SIG-M5 (cell line): ENCODE measurements around the gene PDZD2.
"Not testable (repeated sequence)": the region's sequence is repeated elsewhere in the genome, so short reads cannot be mapped to it uniquely, and the experiment has no call there.

Source experiments
- DNase-seq: peaks from one replicate; lab custom pipeline; 2025; lab: John Stamatoyannopoulos, UW

The PDZD2 gene

GRCh38 chr5:32014096-32014745 is 375.3 kb downstream of the PDZD2 start:
- DNase-seq: no peak

GRCh38 chr5:32015262-32015661 is 376.3 kb downstream of the PDZD2 start:
- not testable (repeated sequence) for DNase-seq

GRCh38 chr5:32017692-32018367 is 378.9 kb downstream of the PDZD2 start:
- DNase-seq: no peak

- no peak for DNase-seq
Measured at GRCh38 chr5:32018476-32019436, 379.8 kb downstream of the PDZD2 start.

- DNase-seq: no peak
Measured at GRCh38 chr5:32020271-32020670, 381.3 kb downstream of the PDZD2 start.

GRCh38 chr5:32020946-32021345 is 382.0 kb downstream of the PDZD2 start:
- no peak for DNase-seq

GRCh38 chr5:32021771-32022170 is 382.8 kb downstream of the PDZD2 start:
- DNase-seq: no peak

- DNase-seq: no peak
Measured at GRCh38 chr5:32022638-32023037, 383.7 kb downstream of the PDZD2 start.

GRCh38 chr5:32023816-32024215 is 384.9 kb downstream of the PDZD2 start:
- no peak for DNase-seq

GRCh38 chr5:32024751-32025150 is 385.8 kb downstream of the PDZD2 start:
- DNase-seq: no peak

GRCh38 chr5:32027093-32027716 is 388.3 kb downstream of the PDZD2 start:
- no peak for DNase-seq

- DNase-seq: peak; percentile 91
Measured at GRCh38 chr5:32027717-32028458, 389.0 kb downstream of the PDZD2 start.

GRCh38 chr5:32029261-32029660 is 390.3 kb downstream of the PDZD2 start:
- DNase-seq: no peak

GRCh38 chr5:32029781-32030180 is 390.9 kb downstream of the PDZD2 start:
- DNase-seq: no peak

- DNase-seq: no peak
Measured at GRCh38 chr5:32030222-32030621, 391.3 kb downstream of the PDZD2 start.

GRCh38 chr5:32030686-32031085 is 391.8 kb downstream of the PDZD2 start:
- DNase-seq: no peak

- no peak for DNase-seq
Measured at GRCh38 chr5:32031089-32031488, 392.2 kb downstream of the PDZD2 start.

GRCh38 chr5:32038523-32038922 is 399.6 kb downstream of the PDZD2 start:
- no peak for DNase-seq

- DNase-seq: not testable (repeated sequence)
Measured at GRCh38 chr5:32039133-32039532, 400.2 kb downstream of the PDZD2 start.

- not testable (repeated sequence) for DNase-seq
Measured at GRCh38 chr5:32039601-32040000, 400.7 kb downstream of the PDZD2 start.

GRCh38 chr5:32040181-32040695 is 401.3 kb downstream of the PDZD2 start:
- DNase-seq: not testable (repeated sequence)
